Medulla oblongata (tissue), 1 donor: ENCODE measurements around the gene GET3.

Source experiments
- DNase-seq: peaks from one replicate; pipeline ENCODE4 v3.0.0-alpha.2; 2015; ENCODE audit errors: extremely low spot score

The GET3 gene

DNA sequence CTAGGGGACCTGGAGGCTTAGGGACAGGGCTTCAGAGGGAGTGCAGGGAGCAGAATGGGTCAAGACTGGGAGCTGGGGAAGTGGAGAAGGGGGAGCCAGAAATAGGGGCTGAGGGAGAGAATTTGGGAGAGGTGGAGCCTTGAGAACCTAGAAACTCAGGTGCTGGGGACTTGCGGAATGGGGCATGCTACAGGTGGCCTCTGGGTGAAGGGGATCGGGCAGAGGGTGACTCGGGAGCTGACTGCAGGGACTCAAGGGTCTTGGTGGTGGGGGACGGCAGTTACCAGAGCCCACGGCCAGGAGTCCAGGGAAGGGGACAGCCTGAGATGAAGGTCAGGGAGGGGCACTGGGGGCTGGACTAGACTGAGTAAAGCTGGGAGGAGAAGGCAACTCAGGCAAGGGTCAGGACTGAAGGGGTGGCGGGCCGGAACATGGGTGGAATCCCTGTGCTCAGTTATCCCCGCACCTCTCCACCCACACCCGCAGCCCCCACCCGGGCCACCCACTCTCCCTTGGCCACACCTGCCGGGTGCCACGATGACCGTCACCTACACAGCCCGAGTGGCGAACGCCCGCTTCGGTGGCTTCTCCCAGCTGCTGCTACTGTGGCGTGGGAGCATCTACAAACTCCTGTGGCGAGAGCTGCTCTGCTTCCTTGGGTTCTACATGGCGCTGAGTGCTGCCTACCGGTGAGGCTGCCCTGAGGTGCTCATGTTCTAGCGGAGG, 14.9 kb downstream of the GET3 start:
- DNase-seq, result no peak

DNA sequence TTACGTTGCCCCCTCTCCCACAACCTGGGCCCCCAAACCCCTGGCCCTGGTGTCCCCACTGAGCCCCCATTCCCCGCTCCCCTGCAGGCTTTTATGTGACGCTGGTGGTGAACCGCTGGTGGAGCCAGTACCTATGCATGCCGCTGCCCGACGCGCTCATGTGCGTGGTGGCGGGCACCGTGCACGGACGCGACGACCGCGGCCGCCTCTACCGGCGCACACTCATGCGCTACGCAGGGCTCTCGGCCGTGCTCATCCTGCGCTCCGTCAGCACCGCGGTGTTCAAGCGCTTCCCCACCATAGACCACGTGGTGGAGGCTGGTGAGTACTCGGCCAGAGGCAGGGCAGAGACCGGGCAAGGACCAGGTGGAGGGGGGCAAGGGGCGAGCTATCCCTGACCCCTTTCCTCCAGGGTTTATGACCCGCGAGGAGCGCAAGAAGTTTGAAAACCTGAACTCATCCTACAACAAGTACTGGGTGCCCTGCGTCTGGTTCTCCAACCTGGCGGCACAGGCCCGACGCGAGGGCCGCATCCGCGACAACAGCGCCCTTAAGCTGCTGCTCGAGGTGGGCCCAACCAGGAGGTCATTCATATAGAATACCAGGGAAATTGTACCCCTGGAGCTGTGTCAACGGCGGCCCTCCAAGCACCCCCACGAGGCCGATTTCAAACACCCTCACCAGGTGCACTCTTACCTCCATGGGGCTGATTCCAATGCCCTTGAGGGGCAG, 17.3 kb downstream of the GET3 start:
- no peak for DNase-seq

DNA sequence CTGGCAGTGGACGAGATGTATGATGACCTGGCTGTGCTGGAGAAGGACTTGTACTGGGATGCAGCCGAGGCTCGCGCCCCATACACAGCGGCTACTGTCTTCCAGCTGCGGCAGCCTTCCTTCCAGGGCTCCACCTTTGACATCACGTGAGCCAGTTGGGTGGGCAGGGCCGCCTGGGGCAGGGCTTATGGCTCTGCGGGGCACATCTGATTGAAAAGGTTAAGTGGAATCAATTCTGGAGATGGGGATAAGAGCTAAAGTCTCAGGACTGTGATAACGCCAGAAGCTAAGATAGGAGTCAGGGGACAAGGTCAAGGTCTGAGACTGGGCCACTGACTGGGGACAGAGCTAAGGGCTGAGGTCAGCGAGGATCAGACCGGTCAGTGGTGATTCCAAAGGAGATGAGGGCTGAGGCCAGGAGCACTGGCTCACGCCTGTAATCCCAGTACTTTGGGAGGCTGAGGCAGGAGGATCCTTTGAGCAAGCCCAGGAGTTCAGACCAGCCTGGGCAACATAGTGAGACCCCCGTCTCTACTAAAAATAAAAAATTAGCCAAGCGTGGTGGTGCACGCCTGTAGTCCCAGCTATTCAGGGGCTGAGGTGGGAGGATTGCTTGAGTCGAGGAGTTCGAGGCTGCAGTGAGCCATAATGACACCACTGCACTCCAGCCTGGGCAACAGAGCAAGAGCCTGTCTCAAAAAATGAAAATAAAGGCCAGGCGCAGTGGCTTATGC, 19.0 kb downstream of the GET3 start:
- no peak for DNase-seq

DNA sequence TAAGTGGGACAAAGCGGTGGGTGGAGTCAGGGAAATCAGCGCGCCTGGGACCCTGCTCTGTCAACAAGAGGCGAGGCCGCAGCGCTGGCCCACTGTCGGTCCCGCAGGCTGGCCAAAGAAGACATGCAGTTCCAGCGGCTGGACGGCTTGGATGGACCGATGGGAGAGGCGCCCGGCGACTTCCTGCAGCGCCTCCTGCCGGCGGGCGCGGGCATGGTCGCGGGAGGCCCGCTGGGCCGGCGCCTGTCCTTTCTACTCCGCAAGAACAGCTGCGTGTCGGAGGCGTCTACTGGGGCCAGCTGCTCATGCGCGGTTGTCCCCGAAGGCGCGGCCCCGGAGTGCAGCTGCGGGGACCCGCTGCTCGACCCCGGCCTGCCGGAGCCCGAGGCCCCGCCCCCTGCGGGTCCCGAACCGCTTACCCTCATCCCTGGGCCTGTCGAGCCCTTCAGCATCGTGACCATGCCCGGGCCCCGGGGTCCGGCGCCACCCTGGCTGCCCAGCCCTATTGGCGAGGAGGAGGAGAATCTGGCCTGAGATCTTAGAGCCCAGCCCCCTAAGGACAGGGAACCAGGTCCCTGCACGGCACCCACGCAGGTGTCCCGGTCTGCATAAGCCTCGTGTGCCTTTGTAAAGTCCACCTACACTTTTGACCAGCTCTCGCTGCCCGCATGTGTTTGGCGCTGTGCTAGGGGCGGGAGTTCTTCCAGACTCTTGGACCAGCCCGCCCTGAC, 20.4 kb downstream of the GET3 start:
- DNase-seq, result peak; percentile 58

DNA sequence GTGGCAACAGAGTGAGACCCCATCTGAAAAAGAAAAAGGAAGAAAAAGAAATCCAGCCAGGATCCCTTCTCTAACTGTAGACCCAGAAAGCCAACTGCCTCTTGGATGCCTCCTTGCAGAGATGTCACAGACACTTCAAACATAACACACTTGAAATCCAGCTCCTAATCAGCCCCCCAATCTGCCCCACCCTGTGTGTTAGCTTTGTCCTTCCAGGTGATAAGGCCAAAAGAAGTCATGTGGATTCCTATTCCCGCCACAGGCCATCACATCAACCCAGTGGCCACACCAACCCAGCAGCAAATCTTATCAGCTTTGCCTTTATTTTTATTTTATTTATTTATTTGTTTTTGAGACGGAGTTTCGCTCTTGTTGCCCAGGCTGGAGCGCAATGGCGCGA, 22.4 kb downstream of the GET3 start:
- DNase-seq, result no peak

DNA sequence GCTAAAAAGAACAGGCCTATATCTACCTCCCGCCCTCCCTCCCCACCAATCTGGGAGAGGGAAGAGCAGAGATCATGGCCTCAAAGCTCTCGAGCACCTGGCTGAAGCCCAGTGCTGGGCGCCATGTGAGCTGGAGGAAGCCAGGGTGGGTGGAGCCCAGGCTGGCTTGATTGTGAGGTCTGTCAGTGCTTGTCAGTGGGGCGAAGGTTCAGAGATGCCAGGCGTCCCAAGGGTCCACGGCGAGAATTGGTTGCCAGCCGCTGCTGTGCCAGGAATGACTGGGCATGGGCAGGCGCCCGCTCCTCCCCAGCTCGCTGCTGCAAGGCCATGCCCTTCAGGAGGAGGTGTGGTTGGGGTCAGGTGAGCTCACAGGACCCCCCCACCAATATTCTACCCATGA, 25.8 kb downstream of the GET3 start:
- no peak for DNase-seq

DNA sequence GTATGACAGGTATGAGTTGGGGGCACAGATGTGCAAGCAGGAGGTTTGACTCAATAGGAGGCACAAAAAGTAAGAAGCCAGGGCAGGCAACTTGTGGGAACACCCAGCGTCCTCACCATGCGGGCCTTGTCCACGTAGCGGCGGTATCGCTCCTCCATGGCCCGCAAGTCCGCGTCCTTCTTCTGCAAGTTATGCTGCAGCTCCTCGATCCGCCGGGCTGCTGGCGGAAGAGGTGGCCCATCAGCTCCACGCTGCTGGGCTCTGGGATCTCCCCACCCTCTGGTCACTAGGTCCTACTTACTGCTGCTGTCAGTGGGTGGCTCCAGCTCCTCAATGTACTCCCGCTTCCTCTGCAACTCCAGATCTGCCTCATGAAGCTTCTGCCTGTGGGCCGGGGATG, 27.4 kb downstream of the GET3 start:
- DNase-seq, result no peak

DNA sequence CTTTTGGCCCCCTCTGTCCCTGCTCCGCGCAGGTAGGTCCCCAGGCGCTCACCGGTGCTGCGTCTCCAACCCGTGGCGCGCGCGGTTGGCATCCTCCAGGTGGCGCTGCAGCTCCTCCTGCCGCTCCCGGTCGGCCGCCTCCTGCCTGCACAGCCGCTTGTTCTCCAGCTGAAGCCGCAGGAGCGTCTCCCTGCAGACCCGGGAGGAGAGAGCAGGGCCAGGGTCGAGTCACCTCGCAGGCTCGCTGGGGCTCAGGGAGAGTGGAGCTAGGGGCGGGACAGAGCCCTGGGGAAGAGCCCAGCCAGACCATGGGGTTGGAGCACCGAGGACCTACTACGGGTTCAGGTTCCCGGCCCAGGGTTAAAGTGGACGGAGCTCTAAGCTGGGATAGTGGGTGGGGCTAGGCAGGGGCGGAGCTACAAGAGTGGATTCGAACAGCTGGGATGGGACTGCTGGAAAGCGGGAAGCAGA, 28.8 kb downstream of the GET3 start:
- no peak for DNase-seq

DNA sequence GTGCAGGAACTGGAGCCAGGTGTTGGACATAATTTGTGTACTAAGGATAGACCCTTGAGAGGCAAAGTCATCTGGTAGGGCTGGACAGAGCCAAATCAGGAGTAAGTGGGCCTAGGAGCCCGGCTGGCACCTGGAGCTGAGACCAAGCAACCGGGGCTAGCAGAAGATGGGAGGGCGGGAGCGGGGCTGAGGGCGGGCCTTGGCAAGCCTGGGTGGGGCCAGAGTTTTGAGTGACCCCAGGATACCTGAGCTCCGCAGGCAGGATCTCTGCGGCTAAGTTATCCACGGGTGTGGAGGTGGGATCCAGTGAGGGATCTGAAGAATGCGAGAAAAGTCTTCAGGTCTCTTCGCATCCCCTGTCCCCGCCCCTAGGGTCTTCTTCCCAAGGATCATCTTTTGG, 29.9 kb downstream of the GET3 start:
- no peak for DNase-seq

DNA sequence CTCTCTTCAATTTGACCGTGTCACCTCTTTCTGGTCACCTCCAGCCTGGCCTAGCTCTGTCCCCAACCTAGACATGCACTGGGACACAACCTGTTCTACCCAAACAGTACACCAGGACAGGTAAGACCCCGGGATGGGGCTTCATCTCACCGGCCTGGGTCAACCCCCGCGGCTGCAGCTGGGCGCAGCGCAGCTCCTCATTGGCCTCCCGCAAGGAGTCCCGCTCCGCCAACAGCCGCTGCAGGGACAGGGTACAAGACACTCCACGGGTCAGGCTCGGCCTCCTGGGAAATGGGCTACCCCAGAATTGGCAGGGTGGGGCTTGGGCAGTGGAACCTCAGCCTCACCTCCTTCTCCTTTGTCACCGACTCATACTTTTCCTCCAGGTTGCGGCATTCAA, 30.4 kb downstream of the GET3 start:
- DNase-seq, result no peak

DNA sequence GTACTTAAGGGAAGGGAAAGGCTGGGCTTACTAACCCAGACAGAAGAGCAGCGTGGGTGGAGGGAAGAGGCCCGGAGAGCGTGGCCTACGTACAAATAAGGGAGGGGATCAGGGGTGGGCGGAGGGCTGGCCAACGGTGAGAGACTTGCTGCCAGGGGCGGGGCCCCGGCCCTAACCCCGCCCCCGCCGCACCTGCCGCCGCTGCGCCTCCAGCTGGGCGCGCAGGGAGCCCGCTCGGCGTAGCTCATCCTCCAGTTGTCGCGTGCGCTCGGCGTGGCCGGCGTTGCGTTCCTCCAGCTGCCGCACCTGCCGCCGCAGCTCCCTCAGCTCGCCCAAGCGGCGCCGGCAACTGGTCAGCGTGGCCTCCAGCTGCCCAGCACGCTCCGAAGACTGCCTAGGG, 32.4 kb downstream of the GET3 start:
- no peak for DNase-seq

DNA sequence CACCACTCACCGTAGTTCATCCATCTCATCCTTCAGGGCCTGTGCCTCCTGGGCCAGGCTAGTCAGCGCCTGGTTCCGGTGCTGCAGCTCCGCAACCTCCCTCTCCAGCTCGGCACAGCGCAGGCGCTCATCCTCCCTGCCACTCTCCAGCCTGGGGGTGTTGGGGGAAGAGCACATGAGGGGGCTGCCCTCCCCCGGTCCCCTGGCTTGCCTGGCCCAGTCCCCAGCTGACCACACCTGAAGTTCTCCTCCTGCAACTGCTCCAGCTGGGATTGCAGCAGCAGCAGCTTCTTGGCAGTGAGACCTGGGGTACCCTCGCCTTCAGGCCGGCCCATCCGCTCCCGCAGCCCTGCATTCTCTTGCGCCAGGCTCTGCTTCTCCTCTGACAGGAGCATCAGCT, 33.6 kb downstream of the GET3 start:
- DNase-seq, result no peak

DNA sequence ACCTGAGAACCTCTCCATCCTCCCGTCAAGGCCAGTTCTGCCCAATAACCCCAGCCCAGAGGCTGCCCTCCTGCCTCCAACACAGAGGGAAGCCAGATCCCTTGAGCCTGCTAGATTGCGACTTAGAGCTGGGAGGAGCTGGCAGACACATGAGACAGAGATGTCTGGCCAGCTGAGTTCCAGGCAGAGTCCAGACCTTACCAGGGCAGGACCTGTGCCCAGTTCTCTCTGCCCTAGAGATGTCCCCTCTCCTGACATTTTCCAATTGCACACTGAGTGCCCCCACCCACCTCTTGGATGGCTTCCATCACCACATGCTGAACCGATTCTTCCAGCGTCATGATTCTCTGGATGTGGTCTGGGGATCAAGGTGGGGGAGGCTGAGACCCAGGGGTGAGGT, 35.0 kb downstream of the GET3 start:
- no peak for DNase-seq

DNA sequence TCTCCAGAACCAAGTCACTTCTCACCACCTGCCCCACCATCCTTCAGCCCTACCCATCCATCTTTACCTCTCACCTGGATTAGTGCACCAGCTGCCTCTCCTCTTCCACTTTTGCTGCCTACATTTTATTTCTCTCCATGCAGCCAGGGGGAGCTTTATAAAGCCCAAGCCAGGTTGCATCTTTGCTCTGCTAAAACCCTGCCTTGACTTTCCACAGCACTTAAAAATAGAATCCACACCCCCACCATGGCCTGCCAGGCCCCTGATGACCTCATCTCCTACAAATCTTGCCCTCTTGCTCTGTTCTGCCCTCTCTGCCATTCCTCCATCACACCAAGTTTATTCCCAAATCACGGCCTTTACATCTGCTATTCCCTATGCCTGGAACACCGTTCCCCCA, 36.3 kb downstream of the GET3 start:
- no peak for DNase-seq

DNA sequence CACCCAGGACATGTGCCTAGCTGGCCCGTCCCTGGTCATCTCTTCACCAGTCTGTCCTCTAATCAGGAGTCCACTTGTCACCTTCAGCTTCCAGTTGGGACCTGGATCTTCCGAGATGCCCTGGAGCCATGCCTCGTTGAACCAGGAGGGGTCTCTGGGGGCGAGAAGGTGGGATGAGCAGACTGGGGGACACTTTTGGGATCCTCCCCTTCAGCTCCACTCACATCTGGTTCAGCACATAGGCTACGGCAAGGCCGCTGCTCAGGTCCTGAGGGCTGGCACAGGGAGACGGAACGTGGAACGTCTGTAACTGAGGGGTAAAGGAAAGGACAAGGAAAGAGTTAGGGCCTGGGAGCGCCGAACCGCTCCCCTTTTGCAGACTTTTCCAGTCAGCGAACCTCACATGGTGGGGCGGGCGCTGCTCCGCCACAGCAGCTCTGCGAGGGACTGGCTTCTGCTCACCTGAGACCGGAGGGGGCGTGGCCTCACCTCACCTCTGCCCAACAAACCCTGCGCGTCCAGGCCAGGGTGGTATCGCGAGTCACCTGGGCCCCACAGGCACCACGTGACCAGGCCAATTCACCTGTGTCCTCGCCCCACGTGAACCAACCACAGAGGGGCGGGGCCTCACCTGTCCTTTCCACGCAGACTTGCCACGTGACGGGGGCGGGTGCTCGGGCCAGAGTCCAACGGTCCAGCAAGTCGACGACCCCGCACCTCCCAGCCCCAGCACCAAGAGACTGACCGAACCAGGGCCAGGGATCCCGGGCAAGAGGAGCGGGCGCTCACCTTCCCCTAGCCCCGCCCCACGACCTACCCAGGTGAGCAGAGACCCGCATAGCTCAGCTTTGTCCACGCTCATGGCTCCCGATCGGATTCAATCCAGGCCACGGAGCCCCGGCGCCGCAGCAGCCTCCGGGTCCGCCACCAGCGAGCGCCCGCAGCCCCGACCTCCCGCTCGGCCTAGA, 37.6 kb downstream of the GET3 start, which contains the start of gene HOOK2:
TSS of gene HOOK2 (minus strand) at position 965 of the 968 bp plus-strand sequence. CDS start at position 862, 103 bp downstream.
- no peak for DNase-seq

DNA sequence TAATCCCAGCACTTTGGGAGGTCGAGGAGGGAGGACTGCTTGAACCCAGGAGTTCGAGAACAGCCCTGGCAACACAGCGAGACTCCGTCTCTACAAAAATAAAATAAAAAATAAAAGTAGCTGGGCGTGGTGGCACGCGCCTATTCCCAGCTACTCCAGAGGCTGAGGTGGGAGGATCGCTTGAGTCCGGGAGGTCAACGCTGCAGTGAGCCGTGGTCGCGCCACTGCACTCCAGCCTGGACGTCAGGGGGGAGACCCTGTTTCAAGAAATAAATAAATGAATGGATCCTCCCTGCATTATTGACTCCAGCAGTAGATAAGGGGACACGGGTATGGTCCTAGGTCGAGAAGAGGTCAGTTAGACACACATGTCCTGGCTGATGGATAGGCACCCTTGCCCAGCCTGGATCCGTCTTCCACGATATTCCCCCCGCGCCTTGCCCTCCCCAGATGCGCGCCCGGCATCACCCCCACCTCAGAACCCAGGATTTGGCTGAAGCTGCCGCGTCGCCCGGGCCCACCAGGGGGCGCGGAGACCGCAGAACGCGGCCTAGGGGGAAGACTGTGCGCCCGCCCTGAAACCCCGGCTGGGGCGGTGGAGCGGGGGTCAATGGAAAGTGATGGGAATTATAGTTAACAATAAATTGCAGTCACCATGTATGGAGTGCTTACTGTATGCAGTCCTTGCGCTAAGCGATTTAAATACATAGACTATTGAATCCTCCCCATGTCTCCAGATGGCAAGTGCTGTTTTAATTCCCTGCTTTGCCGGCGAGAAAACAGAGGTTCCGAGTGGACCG, 40.1 kb downstream of the GET3 start:
- DNase-seq, result peak; percentile 84

DNA sequence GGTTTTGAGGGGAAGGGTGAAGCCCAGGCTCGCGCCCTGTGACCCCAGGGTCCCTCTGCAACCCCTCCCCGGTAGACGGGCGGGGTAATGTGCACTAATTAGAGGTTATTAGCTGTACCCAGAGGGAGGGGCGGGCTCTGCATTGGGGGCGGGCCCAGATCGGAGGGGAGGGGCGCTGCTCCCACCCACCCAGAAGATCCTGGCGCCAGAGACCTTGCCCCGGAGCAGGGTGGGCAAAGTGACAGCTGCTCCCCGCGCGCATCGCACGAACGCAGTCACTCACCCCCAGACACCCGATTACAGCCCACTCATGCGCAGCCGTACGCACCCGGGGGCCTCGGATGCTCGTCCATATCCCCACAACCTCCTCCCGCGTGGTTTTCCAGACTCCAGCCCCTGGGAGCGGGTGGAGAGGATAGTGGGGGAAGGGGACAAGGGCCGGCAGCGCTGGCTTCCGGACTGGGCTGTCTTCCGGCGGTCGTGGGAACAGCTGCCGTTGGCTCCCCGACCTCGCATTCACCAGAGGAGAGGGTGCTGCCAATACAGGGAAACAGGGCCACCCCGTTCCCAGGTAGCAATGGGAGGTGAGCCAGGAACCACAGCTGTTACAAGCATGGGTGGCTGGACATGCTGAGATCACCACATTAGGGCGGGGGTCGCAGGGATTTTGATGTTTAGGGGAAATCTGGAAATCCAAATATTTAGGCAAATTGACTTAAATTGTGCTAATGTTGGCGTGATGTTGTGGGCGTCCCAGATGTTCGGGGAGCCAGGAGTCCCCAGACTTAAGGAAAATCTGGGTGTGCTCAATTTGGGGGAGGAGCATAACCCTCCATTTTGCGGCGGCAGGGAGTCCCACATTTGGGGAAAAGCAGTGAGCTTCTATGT, 41.0 kb downstream of the GET3 start:
- peak; percentile 43 for DNase-seq

DNA sequence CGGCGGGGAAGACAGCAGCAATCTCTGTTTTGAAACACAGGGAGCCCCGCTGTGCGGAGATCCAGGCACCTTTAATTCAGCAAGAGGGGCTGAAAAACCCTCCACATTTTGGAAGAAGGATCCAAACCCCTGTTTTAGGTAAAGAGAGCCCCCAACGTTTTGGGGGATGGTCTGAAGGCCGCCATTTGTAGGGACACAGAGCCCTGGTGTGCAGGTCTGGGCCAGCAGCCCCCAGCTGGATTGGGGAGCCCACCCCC, 41.5 kb downstream of the GET3 start:
- no peak for DNase-seq
